Neuron (in vitro differentiated cells): ENCODE results near the gene NDUFB2.
"Not testable (repeated sequence)": the region's sequence is repeated elsewhere in the genome, so short reads cannot be mapped to it uniquely, and the experiment has no call there.

Experiments
- H2AFZ ChIP-seq: one replicate; pipeline ENCODE4 v1.6.1; 2013; ENCODE audit warnings: low read depth, mild to moderate bottlenecking, inconsistent platforms, low read length, moderate library complexity
- H3K27me3 ChIP-seq: one replicate; pipeline ENCODE4 v1.6.1; 2013; ENCODE audit warnings: low read length; ENCODE audit not compliant: insufficient read depth
- H3K36me3 ChIP-seq: one replicate; pipeline ENCODE4 v1.6.1; 2013; ENCODE audit warnings: low read length; ENCODE audit not compliant: insufficient read depth
- H3K4me1 ChIP-seq: one replicate; pipeline ENCODE4 v1.6.1; 2013; ENCODE audit warnings: low read length; ENCODE audit not compliant: insufficient read depth
- H3K4me3 ChIP-seq: 2 replicates; pipeline ENCODE4 v1.5.1; 2013; ENCODE audit warnings: mild to moderate bottlenecking, low read length, moderate library complexity
- H3K9me3 ChIP-seq: one replicate; pipeline ENCODE4 v1.6.1; 2013; ENCODE audit warnings: low read length

NDUFB2 gene

DNA sequence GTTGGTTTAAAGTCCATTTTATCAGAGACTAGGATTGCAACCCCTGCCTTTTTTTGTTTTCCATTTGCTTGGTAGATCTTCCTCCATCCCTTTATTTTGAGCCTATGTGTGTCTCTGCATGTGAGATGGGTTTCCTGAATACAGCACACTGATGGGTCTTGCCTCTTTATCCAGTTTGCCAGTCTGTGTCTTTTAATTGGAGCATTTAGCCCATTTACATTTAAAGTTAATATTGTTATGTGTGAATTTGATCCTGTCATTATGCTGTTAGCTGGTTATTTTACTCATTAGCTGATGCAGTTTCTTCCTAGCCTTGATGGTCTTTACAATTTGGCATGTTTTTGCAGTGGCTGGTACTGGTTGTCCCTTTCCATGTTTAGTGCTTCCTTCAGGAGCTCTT, 15.9 kb downstream of the NDUFB2 start:
- not testable (repeated sequence) for H2AFZ ChIP-seq, H3K36me3 ChIP-seq, H3K27me3 ChIP-seq, H3K9me3 ChIP-seq, H3K4me1 ChIP-seq, H3K4me3 ChIP-seq

DNA sequence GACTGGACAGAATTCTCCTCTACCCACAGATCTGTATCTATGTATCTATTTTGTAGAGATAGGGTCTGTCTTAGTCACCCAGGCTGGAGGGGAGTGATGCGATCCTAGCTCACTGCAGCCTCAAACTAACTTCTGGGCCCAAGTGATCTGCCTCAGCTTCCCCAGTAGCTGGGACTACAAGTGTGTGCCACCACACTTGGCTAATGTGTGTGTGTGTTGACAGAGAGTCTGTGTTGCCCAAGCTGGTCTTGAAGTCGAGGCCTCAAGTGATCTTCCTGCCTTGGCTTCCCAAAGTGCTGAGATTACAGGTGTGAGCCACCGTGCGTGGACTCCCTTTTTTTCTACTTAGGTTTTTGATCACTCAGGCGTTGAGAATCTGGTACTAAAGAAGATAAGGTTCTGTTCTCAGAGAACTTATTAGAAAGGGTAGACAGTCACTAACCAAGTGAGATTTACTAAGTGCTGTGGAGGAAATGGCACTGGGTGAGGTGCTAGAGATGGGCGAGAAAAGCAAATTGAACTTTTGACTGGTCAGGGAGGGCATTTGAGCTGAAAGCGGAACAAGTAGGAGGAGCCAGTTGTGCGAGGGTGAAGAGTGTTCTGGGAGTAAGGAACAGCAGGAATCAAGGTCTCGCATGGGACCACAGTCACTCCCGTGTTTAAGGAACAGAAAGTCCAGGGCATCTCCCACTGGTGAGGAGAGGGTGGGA, 18.0 kb downstream of the NDUFB2 start:
- Histone ChIP-seq H2AFZ (no peak overlapping the region), H3K4me3 (no peak overlapping the region), H3K36me3 (no peaks in the 10 kb centered on the region), H3K27me3 (no peaks in the 10 kb centered on the region), H3K4me1 (no peaks in the 10 kb centered on the region), H3K9me3 (peaks cover 3% of the 10 kb centered on the region)

- Histone ChIP-seq H3K27me3 (no peaks in the 10 kb centered on the region), H3K4me1 (no peaks in the 10 kb centered on the region), H3K9me3 (peaks cover under 1% of the 10 kb centered on the region)
Measured at GRCh38 chr7:140719721-140720120, 23.2 kb downstream of the NDUFB2 start.

GRCh38 chr7:140722254-140722653, 25.7 kb downstream of the NDUFB2 start:
- no peak overlapping the region for H3K4me3 ChIP-seq
- H3K36me3 ChIP-seq = peaks cover 9% of the 10 kb centered on the region
- no peak overlapping the region for H2AFZ ChIP-seq
- H3K27me3 ChIP-seq = no peaks in the 10 kb centered on the region
- H3K9me3 ChIP-seq = no peaks in the 10 kb centered on the region
- peaks cover 5% of the 10 kb centered on the region for H3K4me1 ChIP-seq

More at GRCh38 chr7:140719721-140720120, 23.2 kb downstream of the NDUFB2 start:
- peaks cover 3% of the 10 kb centered on the region for H3K36me3 ChIP-seq
- no peak overlapping the region for H3K4me3 ChIP-seq
- no peak overlapping the region for H2AFZ ChIP-seq

- Histone ChIP-seq H3K9me3 (no peaks in the 10 kb centered on the region), H3K36me3 (peaks cover 9% of the 10 kb centered on the region), H3K27me3 (no peaks in the 10 kb centered on the region), H2AFZ (no peak overlapping the region), H3K4me1 (peaks cover 5% of the 10 kb centered on the region), H3K4me3 (no peak overlapping the region)
Measured at GRCh38 chr7:140723006-140723405, 26.5 kb downstream of the NDUFB2 start.

GRCh38 chr7:140723574-140723973, 27.1 kb downstream of the NDUFB2 start:
- Histone ChIP-seq H3K4me1 (peaks cover 5% of the 10 kb centered on the region), H3K27me3 (no peaks in the 10 kb centered on the region), H3K4me3 (no peak overlapping the region), H2AFZ (no peak overlapping the region), H3K9me3 (no peaks in the 10 kb centered on the region), H3K36me3 (peaks cover 9% of the 10 kb centered on the region)

GRCh38 chr7:140724706-140725105, 28.2 kb downstream of the NDUFB2 start:
- peaks cover 5% of the 10 kb centered on the region for H3K4me1 ChIP-seq
- H2AFZ ChIP-seq = no peak overlapping the region
- no peaks in the 10 kb centered on the region for H3K9me3 ChIP-seq
- H3K4me3 ChIP-seq = no peak overlapping the region
- peaks cover 12% of the 10 kb centered on the region for H3K36me3 ChIP-seq
- H3K27me3 ChIP-seq = no peaks in the 10 kb centered on the region

DNA sequence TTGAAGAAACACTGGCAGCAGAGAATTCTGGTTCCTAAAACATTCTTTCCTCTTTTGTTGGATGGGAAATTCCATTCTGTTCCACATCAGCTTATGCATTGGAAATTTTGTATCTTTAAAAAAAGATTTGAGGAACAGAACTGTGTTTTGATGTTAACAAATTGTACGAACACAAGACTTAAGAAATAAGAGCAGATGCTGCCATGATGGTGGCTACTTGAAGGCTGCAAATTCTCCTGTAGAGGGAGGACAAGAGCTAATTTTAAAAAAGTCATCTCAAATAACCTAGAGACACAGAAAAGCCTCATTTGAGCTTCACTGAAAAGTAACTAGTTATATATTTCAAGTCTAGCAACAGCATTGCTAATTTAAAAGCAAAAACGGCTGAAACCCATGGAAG, 29.8 kb downstream of the NDUFB2 start:
- Histone ChIP-seq H3K9me3 (no peaks in the 10 kb centered on the region), H3K4me3 (no peak overlapping the region), H2AFZ (no peak overlapping the region), H3K36me3 (peaks cover 18% of the 10 kb centered on the region), H3K4me1 (peaks cover 5% of the 10 kb centered on the region), H3K27me3 (no peaks in the 10 kb centered on the region)

DNA sequence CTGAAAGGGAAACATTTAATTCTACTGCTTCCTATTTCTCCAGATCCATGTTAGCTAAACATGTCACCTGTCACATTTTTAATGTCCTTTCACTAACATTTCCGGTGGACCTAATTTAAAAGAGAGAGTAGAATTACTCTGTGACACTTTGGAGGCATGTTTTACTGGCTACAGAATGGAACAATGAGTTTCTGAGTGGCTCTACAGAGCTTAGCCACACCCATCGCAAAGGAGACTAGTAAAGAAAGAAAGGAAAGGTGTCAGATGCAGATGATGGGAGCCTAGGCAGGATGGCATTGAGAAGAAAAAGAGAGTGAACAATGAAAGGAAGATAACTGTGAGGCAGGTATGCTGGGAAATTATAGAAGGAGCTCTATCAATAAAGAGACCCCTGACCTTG, 35.9 kb downstream of the NDUFB2 start:
- Histone ChIP-seq H2AFZ (no peak overlapping the region), H3K36me3 (peaks cover 22% of the 10 kb centered on the region), H3K4me3 (no peak overlapping the region), H3K27me3 (no peaks in the 10 kb centered on the region), H3K4me1 (no peaks in the 10 kb centered on the region), H3K9me3 (no peaks in the 10 kb centered on the region)

DNA sequence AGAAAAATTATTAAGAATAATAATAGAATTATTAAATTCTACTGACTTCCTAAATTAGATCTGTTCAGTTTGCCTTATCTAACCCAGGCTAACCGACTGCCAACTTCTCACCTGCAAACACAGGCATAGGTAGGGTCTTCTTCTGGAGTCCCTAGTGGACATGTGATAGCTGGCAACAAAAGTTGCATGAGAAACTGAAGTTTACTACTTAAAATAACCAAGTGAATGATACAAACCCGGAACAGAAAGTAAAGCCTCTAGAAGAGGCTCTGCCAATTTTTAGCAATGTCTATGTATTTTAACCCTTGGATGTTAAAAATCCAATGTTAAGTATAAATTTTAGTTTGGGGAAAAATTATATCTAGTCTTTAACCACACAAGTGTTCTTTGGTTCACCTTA, 37.6 kb downstream of the NDUFB2 start:
- Histone ChIP-seq H3K4me1 (no peaks in the 10 kb centered on the region), H3K27me3 (no peaks in the 10 kb centered on the region), H2AFZ (no peak overlapping the region), H3K9me3 (no peaks in the 10 kb centered on the region), H3K36me3 (peaks cover 32% of the 10 kb centered on the region), H3K4me3 (no peak overlapping the region)

- Histone ChIP-seq H3K4me3 (no peak overlapping the region), H3K36me3 (peaks cover 35% of the 10 kb centered on the region), H3K9me3 (no peaks in the 10 kb centered on the region)
Measured at GRCh38 chr7:140734729-140735128, 38.2 kb downstream of the NDUFB2 start.

GRCh38 chr7:140738280-140738679, 41.8 kb downstream of the NDUFB2 start:
- no peaks in the 10 kb centered on the region for H3K9me3 ChIP-seq
- H2AFZ ChIP-seq = no peak overlapping the region
- no peaks in the 10 kb centered on the region for H3K4me1 ChIP-seq
- peaks cover 31% of the 10 kb centered on the region for H3K36me3 ChIP-seq
- H3K27me3 ChIP-seq = no peaks in the 10 kb centered on the region
- H3K4me3 ChIP-seq = no peak overlapping the region

More at GRCh38 chr7:140734729-140735128, 38.2 kb downstream of the NDUFB2 start:
- Histone ChIP-seq H3K27me3 (no peaks in the 10 kb centered on the region), H2AFZ (no peak overlapping the region), H3K4me1 (no peaks in the 10 kb centered on the region)

DNA sequence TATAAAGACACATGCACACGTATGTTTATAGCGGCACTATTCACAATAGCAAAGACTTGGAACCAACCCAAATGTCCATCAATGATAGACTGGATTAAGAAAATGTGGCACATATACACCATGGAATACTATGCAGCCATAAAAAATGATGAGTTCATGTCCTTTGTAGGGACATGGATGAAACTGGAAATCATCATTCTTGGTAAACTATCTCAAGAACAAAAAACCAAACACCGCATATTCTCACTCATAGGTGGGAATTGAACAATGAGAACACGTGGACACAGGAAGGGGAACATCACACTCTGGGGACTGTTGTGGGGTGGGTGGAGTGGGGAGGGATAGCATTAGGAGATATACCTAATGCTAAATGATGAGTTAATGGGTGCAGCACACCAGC, 46.7 kb downstream of the NDUFB2 start:
- not testable (repeated sequence) for H2AFZ ChIP-seq, H3K4me3 ChIP-seq, H3K9me3 ChIP-seq, H3K27me3 ChIP-seq, H3K4me1 ChIP-seq
- peaks cover 22% of the 10 kb centered on the region for H3K36me3 ChIP-seq

- Histone ChIP-seq H3K9me3 (no peaks in the 10 kb centered on the region), H2AFZ (no peak overlapping the region), H3K4me3 (no peak overlapping the region), H3K4me1 (no peaks in the 10 kb centered on the region), H3K36me3 (peaks cover 22% of the 10 kb centered on the region), H3K27me3 (no peaks in the 10 kb centered on the region)
Measured at GRCh38 chr7:140744005-140744404, 47.5 kb downstream of the NDUFB2 start.
